Sigmoid colon (tissue), 4 donors: Measurements from ENCODE around the gene SLC2A11.

Experiments
- POLR2AphosphoS5 ChIP-seq, 4 donors: sonication (generic); formaldehyde crosslinking; IDR thresholded peaks; one replicate each; pipeline ENCODE4 v1.6.1; 2017; ENCODE audit warnings: antibody characterized with exemption in 4 of 4
- TF ChIP-seq, protein P1 (sequence below), 4 experiments: fragments of 450-650 bp in 3 of 4; fragments of 200-600 bp in 1 of 4; IDR thresholded peaks; one replicate each; pipeline ENCODE4 v1.5.1; 2016 to 2019; ENCODE audit warnings: antibody characterized with exemption in 4 of 4, mild to moderate bottlenecking in 3 of 4, moderate library complexity in 2 of 4

DNA sequence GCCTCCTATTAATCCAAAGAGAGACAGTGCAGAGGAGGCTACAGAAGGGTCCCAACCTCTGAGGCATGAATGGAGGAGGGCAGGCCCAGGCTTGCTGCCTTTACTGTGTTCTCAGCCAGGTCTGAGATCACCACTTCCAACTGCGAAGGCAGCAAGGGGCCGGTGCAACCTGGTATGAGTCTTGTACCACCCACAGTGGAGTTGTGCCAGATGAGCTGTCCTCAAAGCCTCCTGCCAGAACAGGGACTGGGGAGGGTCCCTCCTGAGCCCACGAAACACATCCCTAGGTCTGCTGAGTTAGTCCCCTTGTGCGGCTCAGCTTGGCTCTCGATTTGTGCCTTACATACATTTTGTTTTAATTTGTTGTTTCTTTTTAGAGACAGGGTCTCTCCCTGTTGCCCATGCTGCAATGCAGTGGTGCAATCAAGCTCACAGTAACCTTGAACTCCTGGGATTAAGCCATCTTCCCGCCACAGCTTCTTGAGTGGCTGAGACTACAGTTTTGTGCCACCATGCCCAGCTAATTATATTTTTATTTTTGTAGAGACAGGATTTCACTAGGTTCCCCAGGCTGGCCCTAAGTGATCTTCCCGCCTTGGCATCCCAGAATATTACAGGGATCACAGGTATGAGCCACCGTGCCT is 45.8 kb downstream of the SLC2A11 start:
- TF ChIP-seq, protein P1, sequence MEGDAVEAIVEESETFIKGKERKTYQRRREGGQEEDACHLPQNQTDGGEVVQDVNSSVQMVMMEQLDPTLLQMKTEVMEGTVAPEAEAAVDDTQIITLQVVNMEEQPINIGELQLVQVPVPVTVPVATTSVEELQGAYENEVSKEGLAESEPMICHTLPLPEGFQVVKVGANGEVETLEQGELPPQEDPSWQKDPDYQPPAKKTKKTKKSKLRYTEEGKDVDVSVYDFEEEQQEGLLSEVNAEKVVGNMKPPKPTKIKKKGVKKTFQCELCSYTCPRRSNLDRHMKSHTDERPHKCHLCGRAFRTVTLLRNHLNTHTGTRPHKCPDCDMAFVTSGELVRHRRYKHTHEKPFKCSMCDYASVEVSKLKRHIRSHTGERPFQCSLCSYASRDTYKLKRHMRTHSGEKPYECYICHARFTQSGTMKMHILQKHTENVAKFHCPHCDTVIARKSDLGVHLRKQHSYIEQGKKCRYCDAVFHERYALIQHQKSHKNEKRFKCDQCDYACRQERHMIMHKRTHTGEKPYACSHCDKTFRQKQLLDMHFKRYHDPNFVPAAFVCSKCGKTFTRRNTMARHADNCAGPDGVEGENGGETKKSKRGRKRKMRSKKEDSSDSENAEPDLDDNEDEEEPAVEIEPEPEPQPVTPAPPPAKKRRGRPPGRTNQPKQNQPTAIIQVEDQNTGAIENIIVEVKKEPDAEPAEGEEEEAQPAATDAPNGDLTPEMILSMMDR (IDR thresholded peaks at IDR 0.05), result no peak
- no peak for TF ChIP-seq POLR2AphosphoS5 (IDR thresholded peaks at IDR 0.05)
